ENCODE results near the gene JUP. TPM values are rescaled to one million over a fixed set of nuclear protein-coding genes. Genes with fewer than 3 reads are reported as not detected.
A peak's percentile ranks its signal among the peaks of the same experiment; 100 is the strongest.
"Not testable (repeated sequence)": the region's sequence is repeated elsewhere in the genome, so short reads cannot be mapped to it uniquely, and the experiment has no call there.

The JUP gene
- 163 TPM for polyA plus RNA-seq (ENCODE audit: insufficient read length)
- long read RNA-seq, donor 1, transcript JUP-201 (15 exons, 3,200 nt), result major isoform, 17 of 186 reads
- long read RNA-seq, donor 1, transcript JUP-203 (14 exons, 3,497 nt), result minor isoform, 7 of 186 reads
- long read RNA-seq, donor 1, partial matches to known transcripts, result 159 of 186 reads
- long read RNA-seq, donor 1, other reads (novel, unspliced or antisense), result 0 of 186 reads
- long read RNA-seq, donor 2, transcript JUP-201 (15 exons, 3,200 nt), result major isoform, 17 of 445 reads
- long read RNA-seq, donor 2, transcript JUP-203 (14 exons, 3,497 nt), result minor isoform, 5 of 445 reads
- long read RNA-seq, donor 2, partial matches to known transcripts, result 422 of 445 reads
- long read RNA-seq, donor 2, other reads (novel, unspliced or antisense), result 0 of 445 reads
- long read RNA-seq, donor 3, transcript JUP-201 (15 exons, 3,200 nt), result major isoform, 7 of 306 reads
- long read RNA-seq, donor 3, partial matches to known transcripts, result 297 of 306 reads
- long read RNA-seq, donor 3, other reads (novel, unspliced or antisense), result 0 of 306 reads
- long read RNA-seq, donor 4, partial matches to known transcripts, result 5 of 6 reads
- long read RNA-seq, donor 4, other reads (novel, unspliced or antisense), result 0 of 6 reads
- long read RNA-seq, donor 5, transcript JUP-201 (15 exons, 3,200 nt), result major isoform, 17 of 307 reads
- long read RNA-seq, donor 5, transcript JUP-203 (14 exons, 3,497 nt), result minor isoform, 8 of 307 reads
- long read RNA-seq, donor 5, partial matches to known transcripts, result 247 of 307 reads
- long read RNA-seq, donor 5, other reads (novel, unspliced or antisense), result 35 of 307 reads
- long read RNA-seq, donor 6, partial matches to known transcripts, result 36 of 43 reads
- long read RNA-seq, donor 6, other reads (novel, unspliced or antisense), result 0 of 43 reads
- long read RNA-seq, donor 7, transcript JUP-201 (15 exons, 3,200 nt), result major isoform, 22 of 106 reads
- long read RNA-seq, donor 7, transcript JUP-203 (14 exons, 3,497 nt), result minor isoform, 5 of 106 reads
- long read RNA-seq, donor 7, partial matches to known transcripts, result 78 of 106 reads
- long read RNA-seq, donor 7, other reads (novel, unspliced or antisense), result 0 of 106 reads
- long read RNA-seq, donor 8, transcript JUP-201 (15 exons, 3,200 nt), result major isoform, 10 of 22 reads
- long read RNA-seq, donor 8, partial matches to known transcripts, result 7 of 22 reads
- long read RNA-seq, donor 8, other reads (novel, unspliced or antisense), result 0 of 22 reads

- DNase-seq, result peak; percentile 100
These were observed at the start of gene JUP for GRCh38 chr17:41786227-41787020. JUP (minus strand) TSS chr17:41786711; CDS start chr17:41771854, 14,857 bp downstream.

- DNase-seq, result peak; percentile 50
These were observed 49.5 kb upstream of the JUP start, which contains the start of gene NT5C3B for GRCh38 chr17:41835800-41836549. NT5C3B (minus strand) TSS chr17:41836232; CDS start chr17:41836193, 39 bp downstream.

GRCh38 chr17:41835214-41835799, 48.8 kb upstream of the JUP start:
- DNase-seq, result no peak

- DNase-seq, result not testable (repeated sequence)
These were observed 43.5 kb upstream of the JUP start for GRCh38 chr17:41829961-41830360.

- DNase-seq, result no peak
These were observed 38.8 kb upstream of the JUP start for GRCh38 chr17:41825175-41825845.

GRCh38 chr17:41824086-41824485, 37.6 kb upstream of the JUP start:
- DNase-seq, result no peak

- no peak for DNase-seq
These were observed 37.1 kb upstream of the JUP start for GRCh38 chr17:41823580-41823979.

- no peak for DNase-seq
These were observed 36.6 kb upstream of the JUP start for GRCh38 chr17:41823141-41823524.

GRCh38 chr17:41822216-41823140, 36.0 kb upstream of the JUP start:
- no peak for DNase-seq

GRCh38 chr17:41821776-41822175, 35.3 kb upstream of the JUP start:
- DNase-seq, result no peak

GRCh38 chr17:41818024-41818423, 31.5 kb upstream of the JUP start:
- DNase-seq, result no peak

- DNase-seq, result no peak
These were observed 30.3 kb upstream of the JUP start for GRCh38 chr17:41816637-41817320.

GRCh38 chr17:41814195-41814594, 27.7 kb upstream of the JUP start:
- DNase-seq, result no peak

GRCh38 chr17:41813699-41814124, 27.2 kb upstream of the JUP start:
- DNase-seq, result no peak

- DNase-seq, result no peak
These were observed 26.7 kb upstream of the JUP start for GRCh38 chr17:41813152-41813680.

GRCh38 chr17:41812381-41813151, 26.1 kb upstream of the JUP start, which contains the start of gene FKBP10:
FKBP10 (plus strand) TSS chr17:41813004; CDS start chr17:41813035, 31 bp downstream.
- DNase-seq, result peak; percentile 94

Measured in left kidney (tissue), 8 donors.